Suprapubic skin (tissue), 4 donors: Measurements from ENCODE around the gene HDC. TPM values are rescaled to one million over a fixed set of nuclear protein-coding genes. Genes with fewer than 3 reads are reported as not detected.
A peak's percentile ranks its signal among the peaks of the same experiment; 100 is the strongest.

Experiments used
- DNase-seq, 2 donors: peaks; one replicate each; pipeline ENCODE4 v3.0.0-alpha.2; 2019; ENCODE audit warnings: low spot score in 2 of 2
- H3K27ac ChIP-seq: fragments of 200-600 bp; sonication (generic); one replicate; pipeline ENCODE4 v1.5.1; 2019
- H3K27me3 ChIP-seq: fragments of 200-600 bp; sonication (generic); one replicate; pipeline ENCODE4 v1.5.1; 2019
- H3K36me3 ChIP-seq: fragments of 200-600 bp; sonication (generic); one replicate; pipeline ENCODE4 v1.5.1; 2019
- H3K4me1 ChIP-seq: fragments of 200-600 bp; sonication (generic); one replicate; pipeline ENCODE4 v1.5.1; 2019
- H3K4me3 ChIP-seq: fragments of 200-600 bp; sonication (generic); one replicate; pipeline ENCODE4 v1.5.1; 2019; ENCODE audit warnings: mild to moderate bottlenecking
- H3K9me3 ChIP-seq: fragments of 200-600 bp; sonication (generic); one replicate; pipeline ENCODE4 v1.5.1; 2019
- CTCF ChIP-seq, 2 donors: fragments of 200-600 bp in 1 of 2; fragments of 450-650 bp in 1 of 2; sonication (generic) in 1 of 2; IDR thresholded peaks; one replicate each; pipeline ENCODE4 v1.5.1; 2016 to 2019; ENCODE audit warnings: antibody characterized with exemption in 2 of 2, mild to moderate bottlenecking in 1 of 2, moderate library complexity in 1 of 2
- EP300 ChIP-seq: sonication (generic); formaldehyde crosslinking; IDR thresholded peaks from one replicate; pipeline ENCODE4 v1.6.1; 2017; ENCODE audit warnings: antibody characterized with exemption
- POLR2A ChIP-seq, 2 donors: fragments of 450-650 bp; IDR thresholded peaks; one replicate each; pipeline ENCODE4 v1.6.1; 2017; ENCODE audit warnings: antibody characterized with exemption in 2 of 2, mild to moderate bottlenecking in 2 of 2, moderate library complexity in 2 of 2
- POLR2AphosphoS5 ChIP-seq, 3 donors: sonication (generic); formaldehyde crosslinking; IDR thresholded peaks; one replicate each; pipeline ENCODE4 v1.6.1; 2017; ENCODE audit warnings: antibody characterized with exemption in 3 of 3
- WGBS: methylation state at CpG from one replicate; pipeline ENCODE4 v1.1.5; 2018; 5-methylcytosine and 5-hydroxymethylcytosine counted together
- total RNA-seq, 4 donors: library from RNA; depleted of rRNA; stranded (reverse); fragments of >200 nt; gene quantifications; one replicate each; pipeline ENCODE4 v1.1.0, GENCODE V29; 2016

The HDC gene
- total RNA-seq, 4 donors from 2014 or later, result 0.36 to 0.81 TPM; not detected in 2

GRCh38 chr15:50257332-50257731 lies 8.2 kb downstream of the HDC start:
- 50% methylated on average over 8 of the region's 8 CpGs for WGBS
- H3K4me3 ChIP-seq, result no peak overlapping the region
- no peak for TF ChIP-seq POLR2A (IDR thresholded peaks at IDR 0.05)
- TF ChIP-seq POLR2AphosphoS5 (IDR thresholded peaks at IDR 0.05), result no peak
- TF ChIP-seq EP300, result no peak
- no peak for TF ChIP-seq CTCF (IDR thresholded peaks at IDR 0.05)
- H3K9me3 ChIP-seq, result no peaks in the 10 kb centered on the region
- DNase-seq, result no peak
- H3K36me3 ChIP-seq, result no peaks in the 10 kb centered on the region
- H3K27me3 ChIP-seq, result no peaks in the 10 kb centered on the region
- peak overlapping the region; percentile 35 for H3K27ac ChIP-seq
- peaks cover 17% of the 10 kb centered on the region for H3K4me1 ChIP-seq

GRCh38 chr15:50256188-50257041 lies 9.1 kb downstream of the HDC start:
- Histone ChIP-seq H3K9me3 (no peaks in the 10 kb centered on the region), H3K27ac (no peak overlapping the region), H3K4me3 (no peak overlapping the region), H3K36me3 (no peaks in the 10 kb centered on the region), H3K27me3 (no peaks in the 10 kb centered on the region), H3K4me1 (peaks cover 17% of the 10 kb centered on the region)
- DNase-seq, result no peak
- 41% methylated on average over 5 of the region's 5 CpGs for WGBS
- TF ChIP-seq POLR2AphosphoS5 (IDR thresholded peaks at IDR 0.05) (no peak), EP300 (no peak), CTCF (IDR thresholded peaks at IDR 0.05) (no peak), POLR2A (IDR thresholded peaks at IDR 0.05) (no peak)

GRCh38 chr15:50252556-50252955 lies 13.0 kb downstream of the HDC start:
- TF ChIP-seq POLR2AphosphoS5 (IDR thresholded peaks at IDR 0.05) (no peak), EP300 (no peak), POLR2A (IDR thresholded peaks at IDR 0.05) (no peak), CTCF (IDR thresholded peaks at IDR 0.05) (no peak)
- H3K4me3 ChIP-seq, result no peak overlapping the region
- H3K4me1 ChIP-seq, result peaks cover 14% of the 10 kb centered on the region
- H3K27me3 ChIP-seq, result no peaks in the 10 kb centered on the region
- H3K9me3 ChIP-seq, result no peaks in the 10 kb centered on the region
- H3K27ac ChIP-seq, result no peak overlapping the region
- H3K36me3 ChIP-seq, result no peaks in the 10 kb centered on the region
- 93% methylated on average over 10 of the region's 11 CpGs for WGBS
- DNase-seq, result no peak

- no peak for TF ChIP-seq EP300
- TF ChIP-seq CTCF (IDR thresholded peaks at IDR 0.05), result no peak
- no peak for TF ChIP-seq POLR2A (IDR thresholded peaks at IDR 0.05)
- TF ChIP-seq POLR2AphosphoS5 (IDR thresholded peaks at IDR 0.05), result no peak
- H3K27me3 ChIP-seq, result no peaks in the 10 kb centered on the region
- H3K4me3 ChIP-seq, result no peak overlapping the region
- no peak for DNase-seq
- 85% methylated on average over 11 of the region's 11 CpGs for WGBS
- no peaks in the 10 kb centered on the region for H3K9me3 ChIP-seq
- peaks cover 7% of the 10 kb centered on the region for H3K4me1 ChIP-seq
- H3K36me3 ChIP-seq, result no peaks in the 10 kb centered on the region
- H3K27ac ChIP-seq, result no peak overlapping the region
Measured at GRCh38 chr15:50251638-50252182, 13.8 kb downstream of the HDC start.

- DNase-seq, result no peak
- Histone ChIP-seq H3K9me3 (no peaks in the 10 kb centered on the region), H3K27ac (no peak overlapping the region), H3K4me1 (no peaks in the 10 kb centered on the region), H3K27me3 (no peaks in the 10 kb centered on the region), H3K4me3 (no peak overlapping the region), H3K36me3 (no peaks in the 10 kb centered on the region)
- WGBS, result 75% methylated on average over 6 of the region's 6 CpGs
- TF ChIP-seq POLR2AphosphoS5 (IDR thresholded peaks at IDR 0.05) (no peak), CTCF (IDR thresholded peaks at IDR 0.05) (no peak), EP300 (no peak), POLR2A (IDR thresholded peaks at IDR 0.05) (no peak)
Measured at GRCh38 chr15:50250760-50251394, 14.6 kb downstream of the HDC start.
